HFF-Myc (cell line): ENCODE results near the gene SPRED1.
"Not testable (repeated sequence)": the region's sequence is repeated elsewhere in the genome, so short reads cannot be mapped to it uniquely, and the experiment has no call there.

ENCODE experiments used
- DNase-seq: peaks from one replicate; pipeline ENCODE4 v3.0.0-alpha.2; 2011; ENCODE audit warnings: low read depth; ENCODE audit errors: extremely low read depth
- H3K4me3 ChIP-seq: replicated peaks from 2 replicates; pipeline ENCODE4 v1.5.1; 2011; ENCODE audit warnings: low read depth, mild to moderate bottlenecking, control low read depth, low read length
- CTCF ChIP-seq: IDR thresholded peaks from 2 replicates; pipeline ENCODE4 v1.5.1; 2012; ENCODE audit warnings: mild to moderate bottlenecking, low read depth, low read length, control low read depth; ENCODE audit errors: missing control alignments

Gene SPRED1

DNA sequence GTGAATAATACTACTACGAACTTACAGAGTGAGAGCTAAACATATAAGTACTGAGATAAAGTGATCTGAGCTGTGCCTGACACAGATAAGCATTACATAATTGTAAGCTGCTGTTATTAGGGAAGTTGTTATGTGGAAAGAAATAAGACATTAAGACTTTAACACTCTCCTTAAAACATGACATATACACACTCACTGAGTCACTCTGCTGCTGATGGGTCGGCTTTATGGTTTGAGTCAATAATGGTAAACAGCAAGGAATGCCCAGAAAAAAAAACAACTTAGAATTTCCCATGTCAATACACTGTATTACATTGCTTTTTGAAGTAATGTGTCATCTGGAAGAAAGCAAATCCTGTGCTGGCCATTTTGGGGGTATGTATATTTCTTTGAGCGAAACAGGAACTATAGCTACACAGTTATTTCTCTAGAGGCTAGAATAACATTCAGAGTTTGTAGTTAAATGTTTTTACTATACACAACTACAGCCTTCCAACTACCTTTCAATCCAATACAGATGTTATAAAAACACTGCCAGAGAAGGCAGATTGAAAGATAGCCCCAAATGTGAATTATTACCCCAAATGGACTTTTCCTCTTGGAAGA is 22.8 kb upstream of the SPRED1 start:
- no peak for TF ChIP-seq CTCF
- no peak overlapping the region for H3K4me3 ChIP-seq
- DNase-seq: no peak

DNA sequence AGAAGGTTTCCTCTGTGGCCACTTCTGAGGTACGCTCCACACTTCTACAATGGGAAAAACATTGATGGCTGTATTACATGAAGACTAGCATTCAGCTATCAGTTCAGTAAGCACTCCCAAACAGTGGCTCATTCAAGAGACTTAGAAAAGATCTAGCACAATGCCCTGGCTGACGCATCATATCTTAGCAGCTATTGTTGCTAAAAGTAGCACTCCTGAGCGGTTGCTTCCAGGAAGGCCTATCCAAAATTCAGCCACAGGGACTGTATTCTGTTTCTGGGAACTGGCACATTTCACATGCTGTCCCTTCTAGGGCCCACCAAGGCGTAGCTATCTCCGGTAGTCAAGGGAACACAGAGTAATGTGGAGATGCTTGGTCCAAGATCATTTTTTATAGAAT is 21.2 kb upstream of the SPRED1 start:
- TF ChIP-seq CTCF: no peak
- no peak for DNase-seq
- H3K4me3 ChIP-seq: no peak overlapping the region

DNA sequence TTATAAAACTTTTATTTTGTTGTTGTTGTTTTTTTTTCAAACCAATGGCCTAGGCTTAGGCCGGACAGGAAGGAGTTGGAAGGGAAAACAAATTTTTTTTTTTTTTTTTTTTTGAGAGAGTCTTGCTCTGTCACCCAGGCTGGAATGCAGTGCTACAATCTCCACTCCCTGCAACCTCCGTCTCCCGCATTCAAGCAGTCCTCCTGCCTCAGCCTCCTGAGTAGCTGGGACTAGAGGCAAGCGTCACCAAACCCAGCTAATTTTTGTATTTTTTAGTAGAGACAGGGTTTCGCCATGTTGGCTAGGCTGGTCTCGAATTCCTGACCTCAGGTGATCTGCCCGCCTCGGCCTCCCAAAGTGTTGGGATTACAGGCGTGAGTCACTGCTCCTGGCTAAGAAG is 15.6 kb upstream of the SPRED1 start:
- not testable (repeated sequence) for H3K4me3 ChIP-seq, DNase-seq

GRCh38 chr15:38238311-38238710 is 14.3 kb upstream of the SPRED1 start:
- TF ChIP-seq CTCF: no peak
- no peak for DNase-seq
- H3K4me3 ChIP-seq: no peak overlapping the region

DNA sequence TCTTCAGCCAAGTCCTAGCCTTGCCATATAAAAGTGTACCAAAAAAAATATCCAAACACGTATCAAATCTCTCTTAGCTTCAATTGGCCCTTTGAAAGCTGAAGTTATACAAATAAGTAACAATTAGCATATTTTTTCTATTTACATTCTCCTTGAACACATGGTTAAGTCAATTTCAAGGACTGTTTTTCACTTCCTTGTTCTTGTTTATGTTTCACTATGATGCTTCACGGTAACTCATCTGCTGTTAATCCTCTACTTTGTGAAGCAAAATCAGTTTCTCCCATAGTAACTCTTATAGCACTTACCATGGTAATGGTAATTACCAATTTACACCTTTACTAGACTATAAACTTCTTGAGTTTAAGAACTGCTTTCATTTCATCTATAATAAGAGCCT is 10.6 kb upstream of the SPRED1 start:
- TF ChIP-seq CTCF: no peak
- no peak overlapping the region for H3K4me3 ChIP-seq
- DNase-seq: no peak

DNA sequence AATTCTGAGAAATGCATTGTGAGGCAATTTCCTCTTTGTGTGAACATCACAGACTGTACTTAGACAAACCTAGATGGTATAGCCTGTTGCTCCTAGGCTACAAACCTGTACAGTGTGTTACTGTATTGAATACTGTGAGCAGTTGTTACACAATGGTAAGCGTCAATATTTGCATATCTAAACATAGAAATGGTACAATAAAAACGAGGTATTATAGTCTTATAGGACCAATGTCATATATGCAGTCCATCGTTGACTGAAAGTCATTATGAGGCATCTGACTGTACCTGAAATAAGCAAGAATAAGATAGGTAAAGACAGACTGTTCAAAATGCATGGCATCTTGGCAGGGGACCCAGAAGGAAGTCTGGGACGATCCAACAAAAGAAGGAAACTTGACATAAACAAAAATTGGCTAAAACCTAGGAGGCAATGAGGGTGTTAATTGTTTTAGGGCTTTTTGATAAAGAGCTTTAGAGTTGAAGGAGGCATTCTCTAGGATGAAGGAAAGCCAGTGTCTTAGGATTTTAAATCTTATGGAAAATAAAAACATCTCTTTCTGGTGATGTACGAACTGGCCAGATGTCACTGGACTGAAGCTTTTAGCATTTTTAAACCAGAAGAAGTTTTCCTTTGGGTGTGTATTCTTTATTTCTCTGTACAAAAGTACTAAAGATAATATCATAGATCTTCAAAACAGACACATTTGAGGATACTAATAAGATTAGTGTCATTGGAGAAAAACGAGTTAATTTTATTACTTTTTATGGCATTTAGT is 9.2 kb upstream of the SPRED1 start:
- DNase-seq: no peak
- no peak for TF ChIP-seq CTCF
- no peak overlapping the region for H3K4me3 ChIP-seq

DNA sequence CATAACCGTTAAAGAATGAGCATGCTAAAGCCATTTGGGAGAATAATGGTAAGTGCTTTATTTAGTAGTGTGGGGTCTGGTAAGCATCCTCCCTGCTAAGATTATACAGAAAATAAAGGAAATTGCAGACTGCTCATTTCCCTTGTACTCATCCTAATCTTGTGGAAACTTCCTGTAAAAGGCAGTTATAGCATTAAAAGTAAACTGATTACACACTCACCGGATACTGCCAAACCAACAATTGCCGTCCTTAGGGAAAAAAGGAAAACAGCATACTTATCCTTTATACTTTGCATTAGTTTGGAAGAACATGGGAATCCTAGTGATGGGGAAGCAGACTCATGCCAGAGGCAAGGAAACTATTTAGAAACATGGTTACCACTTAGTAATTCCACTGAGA is 5.3 kb upstream of the SPRED1 start:
- no peak for DNase-seq
- H3K4me3 ChIP-seq: no peak overlapping the region
- no peak for TF ChIP-seq CTCF
